GM21717 (cell line): Measurements from ENCODE around the gene CFAP141.
"Not testable (repeated sequence)": the region's sequence is repeated elsewhere in the genome, so short reads cannot be mapped to it uniquely, and the experiment has no call there.

Experiments
- ATAC-seq: cut with Tn5 transposase; IDR thresholded peaks from one replicate; pipeline ENCODE4 v1.9.1; 2021; ENCODE audit warnings: mild to moderate bottlenecking, moderate library complexity; ENCODE audit not compliant: unreplicated experiment

The CFAP141 gene

DNA sequence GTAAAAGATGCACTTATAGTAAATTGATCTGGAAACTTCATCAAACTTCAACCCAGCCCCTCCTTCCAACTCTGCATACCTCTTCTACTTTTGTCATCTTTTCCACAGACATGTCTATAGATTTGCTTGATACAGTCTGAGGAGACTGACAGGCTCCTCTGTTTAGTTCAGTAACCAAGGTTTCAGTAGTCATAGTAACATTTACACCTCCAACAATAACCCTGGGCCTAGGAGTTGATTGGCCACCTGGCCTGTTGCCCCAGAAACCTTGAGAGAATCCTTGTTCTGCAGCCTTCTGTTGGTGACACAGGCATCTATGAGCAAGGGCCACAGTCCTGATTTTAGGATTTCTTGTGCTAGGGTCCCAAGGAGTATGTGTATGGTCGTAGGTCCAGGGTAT is at the start of gene CFAP141:
TSS of gene CFAP141 (minus strand) at position 138 of the 400 bp plus-strand sequence. CDS start at position 112, 26 bp downstream.
- no peak for ATAC-seq

DNA sequence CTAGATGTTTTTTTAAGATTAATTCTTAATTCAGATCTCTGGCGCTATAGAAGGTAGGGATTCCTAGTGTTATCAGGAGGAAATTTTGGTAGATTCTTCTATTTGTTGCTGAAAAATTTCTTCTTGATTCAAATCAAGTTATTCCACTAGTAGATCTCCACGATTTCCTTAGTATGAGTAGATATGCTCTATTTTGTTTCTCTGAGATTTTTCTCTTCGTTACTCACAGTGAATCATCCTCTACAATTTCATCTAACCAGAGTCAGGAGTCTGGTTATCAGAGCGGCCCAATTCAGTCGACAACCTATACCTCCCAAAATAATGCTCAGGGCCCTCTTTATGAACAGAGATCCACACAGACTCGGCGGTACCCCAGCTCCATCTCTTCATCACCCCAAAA is 47.5 kb upstream of the CFAP141 start:
- ATAC-seq: no peak

DNA sequence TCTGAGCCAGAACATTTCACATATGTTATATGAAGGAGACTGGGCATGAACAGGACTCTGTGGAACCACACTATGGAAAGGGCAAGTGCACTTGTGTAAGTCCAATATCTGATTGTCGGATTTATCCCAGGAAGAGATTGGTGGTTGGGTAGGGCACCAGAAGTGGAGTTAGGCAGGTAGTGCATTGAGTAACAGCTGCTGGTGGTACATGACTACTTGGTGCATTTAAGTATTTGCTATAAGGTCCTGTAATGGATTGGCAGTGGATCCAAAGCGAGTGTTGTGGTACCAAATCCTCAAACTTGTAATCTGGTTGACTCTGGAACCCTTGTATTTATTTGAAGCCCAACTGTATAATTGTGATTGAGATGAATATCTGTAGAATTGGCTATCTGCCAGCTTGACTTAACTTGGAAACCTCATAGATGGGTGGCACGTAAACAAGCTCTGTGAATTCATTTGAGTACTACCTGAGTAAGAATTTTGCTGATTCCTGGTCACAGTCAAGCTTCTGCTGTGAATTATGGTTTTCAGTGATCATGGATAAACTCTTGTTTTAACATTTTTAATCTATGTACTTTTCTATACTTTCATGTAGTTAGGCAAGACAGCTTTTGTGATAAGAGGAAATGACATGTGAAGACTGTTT is 35.7 kb upstream of the CFAP141 start:
- no peak for ATAC-seq

DNA sequence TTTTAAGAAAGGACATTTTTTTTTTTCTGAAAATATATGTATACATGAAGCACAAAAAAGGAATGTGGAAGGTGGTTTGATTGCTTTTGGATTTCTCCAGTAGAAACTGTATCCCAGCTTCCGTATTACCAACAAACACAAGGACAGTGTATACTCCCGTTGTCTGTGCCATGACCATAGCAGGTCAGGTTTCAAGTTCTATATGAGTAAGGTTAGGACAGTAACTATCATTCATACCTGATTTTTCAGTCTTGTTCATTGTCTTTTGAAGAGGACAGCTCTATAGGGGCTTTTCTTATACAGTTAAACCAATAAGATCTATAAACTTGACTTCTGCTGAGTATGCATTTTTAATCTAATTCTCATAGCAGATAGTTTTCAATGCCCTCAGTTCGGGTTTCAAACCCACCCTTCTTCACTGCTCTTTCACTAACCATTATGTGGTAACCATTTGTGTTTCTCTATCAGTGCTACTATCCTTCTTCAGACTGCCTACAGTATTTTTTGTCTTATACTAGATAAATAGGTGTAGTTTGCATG is 34.2 kb upstream of the CFAP141 start:
- no peak for ATAC-seq

DNA sequence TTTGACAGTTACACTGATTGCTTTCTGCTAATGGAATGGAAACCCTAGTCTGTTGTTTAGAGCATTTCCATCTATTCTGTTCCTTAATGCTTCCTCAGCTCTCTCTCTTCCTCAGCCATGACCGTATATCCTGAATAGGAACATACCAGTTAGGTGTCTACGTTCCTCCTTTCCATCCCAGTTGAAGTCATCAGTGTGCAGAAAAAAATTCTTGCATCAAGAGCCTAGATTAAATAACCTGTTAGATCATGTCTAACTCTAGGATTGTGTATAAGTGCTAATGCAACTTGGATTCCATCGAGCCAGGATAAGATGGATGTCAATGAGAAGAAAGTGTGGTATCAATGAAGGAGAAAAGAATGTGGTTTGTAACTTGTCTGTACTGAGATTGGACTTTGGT is 33.4 kb upstream of the CFAP141 start:
- no peak for ATAC-seq

DNA sequence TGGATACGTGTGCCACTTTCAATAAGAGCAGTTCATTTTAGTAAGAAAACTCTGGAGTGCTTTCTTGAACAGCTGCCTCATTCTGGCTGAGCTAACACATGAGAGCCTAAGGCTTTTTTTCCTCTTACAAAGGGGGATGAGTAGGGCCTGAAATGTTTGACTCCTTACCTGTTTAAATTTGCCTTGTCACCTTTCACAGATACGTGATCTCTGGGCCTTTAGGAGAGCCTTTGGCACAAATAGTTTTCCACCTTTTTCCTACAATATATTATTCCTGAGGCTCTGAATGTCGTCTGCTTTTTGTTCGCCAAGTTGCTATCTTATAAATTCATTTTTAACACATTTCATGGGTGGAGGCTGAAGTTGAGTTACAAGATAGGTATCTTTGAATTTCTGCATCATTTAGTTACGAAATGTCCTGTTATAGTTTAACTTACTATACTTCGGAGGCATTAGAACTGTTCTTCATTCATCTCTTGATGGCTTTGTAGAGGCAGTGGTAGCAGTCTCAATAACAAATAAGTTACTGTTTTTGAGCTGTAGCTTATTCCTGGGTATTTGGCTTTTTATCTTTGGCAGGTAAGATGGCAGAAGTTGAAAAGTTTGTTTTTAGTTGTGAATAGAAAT is 31.9 kb upstream of the CFAP141 start:
- no peak for ATAC-seq

DNA sequence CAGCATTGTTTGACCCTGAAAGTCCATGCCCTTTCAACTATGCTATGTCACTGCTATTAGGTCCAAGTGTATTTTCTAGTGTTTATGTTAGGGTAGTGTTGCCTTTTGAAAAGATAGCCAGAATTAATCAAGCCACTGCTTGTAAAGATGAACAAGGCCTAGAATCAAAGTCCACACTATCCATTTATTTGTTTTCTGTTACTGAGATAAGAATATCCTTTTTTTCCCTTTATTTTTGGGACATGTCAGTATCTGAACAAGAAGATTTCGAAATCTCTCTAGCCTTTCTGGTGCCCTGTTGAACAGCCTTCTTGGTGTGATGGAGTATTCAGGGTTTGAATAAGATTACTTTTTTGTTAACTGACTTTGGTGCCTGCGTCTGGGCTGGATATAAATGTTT is 31.3 kb upstream of the CFAP141 start:
- ATAC-seq: no peak

DNA sequence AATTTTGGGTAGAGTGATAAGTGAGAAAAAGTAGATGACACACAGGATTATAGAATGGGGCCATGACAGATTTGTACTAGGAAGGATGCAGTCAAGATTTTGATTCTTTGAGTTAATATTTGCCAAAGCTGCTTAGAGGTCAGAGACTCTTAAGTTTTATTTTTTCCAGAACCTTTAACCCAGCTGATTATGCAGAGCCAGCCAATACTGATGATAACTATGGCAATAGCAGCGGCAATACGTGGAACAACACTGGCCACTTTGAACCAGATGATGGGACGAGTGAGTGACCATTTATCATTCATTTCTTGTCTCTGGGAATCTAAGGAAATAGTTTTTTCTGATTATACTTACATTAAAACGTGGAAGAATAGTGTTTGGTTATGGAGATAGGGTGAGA is 30.7 kb upstream of the CFAP141 start:
- no peak for ATAC-seq

DNA sequence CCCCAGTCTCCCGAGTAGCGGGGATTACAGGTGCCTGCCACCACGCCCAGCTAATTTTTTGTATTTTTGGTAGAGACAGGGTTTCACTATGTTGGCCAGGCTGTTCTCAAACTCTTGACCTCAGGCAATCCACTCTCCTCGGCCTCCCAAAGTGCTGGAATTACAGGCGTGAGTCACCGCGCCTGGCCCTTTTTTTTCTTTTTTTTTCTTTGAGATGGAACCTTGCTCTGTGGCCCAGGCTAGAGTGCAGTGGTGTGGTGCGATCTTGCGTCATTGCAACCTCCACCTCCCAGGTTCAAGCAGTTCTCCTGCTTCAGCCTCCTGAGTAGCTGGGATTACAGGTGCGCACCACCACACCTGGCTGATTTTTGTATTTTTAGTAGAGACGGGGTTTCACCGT is 27.0 kb upstream of the CFAP141 start:
- ATAC-seq: not testable (repeated sequence)

DNA sequence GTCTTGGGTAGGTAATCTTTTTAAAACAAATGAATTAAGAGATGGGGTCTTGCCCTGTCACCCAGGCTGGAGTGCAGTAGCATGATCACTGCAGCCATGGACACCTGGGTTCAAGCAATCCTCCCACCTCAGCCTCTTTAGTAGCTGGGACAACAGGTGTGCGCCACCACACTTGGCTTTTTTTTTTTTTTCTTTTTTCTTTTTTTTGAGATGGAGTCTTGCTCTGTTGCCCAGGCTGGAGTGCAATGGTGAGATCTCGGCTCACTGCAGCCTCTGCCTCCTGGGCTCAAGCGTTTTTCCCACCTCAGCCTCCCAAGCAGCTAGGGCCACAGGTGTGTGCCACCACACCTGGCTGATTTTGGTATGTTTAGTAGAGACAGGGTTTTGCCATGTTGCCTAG is 25.0 kb upstream of the CFAP141 start:
- ATAC-seq: not testable (repeated sequence)

DNA sequence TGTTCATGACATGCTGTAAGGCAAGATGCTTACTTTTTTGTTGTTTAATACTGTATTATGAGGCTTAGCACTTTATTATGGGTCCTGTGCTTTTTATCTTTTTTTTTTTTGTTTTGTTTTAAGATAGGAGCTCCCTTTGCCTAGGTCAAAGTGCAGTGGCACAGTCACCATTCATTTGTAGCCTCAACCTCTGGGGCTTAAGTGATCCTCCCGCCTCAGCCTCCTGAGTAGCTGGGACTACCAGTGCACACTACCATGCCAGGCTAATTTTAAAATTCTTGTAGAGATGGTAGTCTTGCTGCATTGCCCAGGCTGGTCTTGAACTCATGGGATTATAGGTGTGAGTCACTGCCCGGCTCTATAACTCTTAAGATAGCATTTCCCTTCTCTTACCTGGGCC is 19.2 kb upstream of the CFAP141 start:
- ATAC-seq: no peak

DNA sequence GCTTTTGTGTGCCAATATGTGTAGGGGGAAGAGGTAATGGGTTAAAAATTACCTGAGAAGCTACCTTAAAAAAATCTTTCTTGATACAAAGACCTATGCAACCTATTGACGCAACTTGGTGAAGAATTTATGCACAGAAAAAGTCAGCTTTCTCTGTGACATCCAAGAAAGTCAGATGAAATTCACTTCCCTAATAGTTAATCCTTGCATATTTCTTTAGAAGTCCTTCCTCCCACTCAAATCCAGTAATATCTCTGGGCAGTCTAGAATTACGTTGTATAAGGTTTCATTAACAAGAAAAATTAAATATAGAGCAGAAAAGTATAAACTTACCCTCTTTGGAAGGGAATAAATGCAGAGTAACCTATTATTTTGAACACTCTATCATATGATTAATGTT is 17.5 kb upstream of the CFAP141 start:
- no peak for ATAC-seq

DNA sequence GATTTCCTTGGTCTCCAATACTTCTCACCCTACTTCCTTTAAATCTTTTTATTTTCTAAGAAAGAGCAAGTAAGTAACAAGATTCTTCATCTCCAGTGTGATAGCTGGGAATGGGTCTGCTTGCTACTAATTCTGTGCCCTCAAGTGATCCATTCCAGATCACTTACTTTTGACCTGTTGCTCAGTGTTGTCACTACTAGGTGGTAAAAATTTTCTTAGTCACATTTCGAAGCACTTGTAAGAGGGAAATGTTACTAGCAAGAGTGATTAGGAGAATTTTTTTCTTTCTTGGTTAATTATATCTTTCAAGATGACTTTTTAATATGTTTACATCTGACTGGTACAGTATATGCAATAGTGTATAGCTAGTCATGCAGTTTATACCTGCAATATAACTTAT is 16.8 kb upstream of the CFAP141 start:
- ATAC-seq: no peak

DNA sequence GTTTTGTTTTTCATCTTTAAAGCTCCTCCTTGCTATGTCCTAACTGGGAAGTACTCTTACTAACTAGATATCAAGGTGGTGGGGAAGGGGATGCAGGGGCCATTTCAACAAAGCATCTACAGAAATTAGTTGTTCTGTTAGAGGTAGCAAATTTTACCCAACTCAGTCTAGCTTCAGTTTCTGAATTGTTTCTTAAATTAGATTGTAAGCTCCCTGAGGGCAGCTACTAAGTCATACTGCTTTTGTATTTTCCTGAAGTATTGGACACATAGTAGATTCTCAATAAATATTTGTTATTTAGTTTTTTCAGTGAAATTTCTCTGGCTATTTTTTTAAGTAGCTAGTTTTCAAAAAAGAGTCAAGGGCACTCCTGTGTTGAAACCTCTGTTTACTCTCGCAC is 16.4 kb upstream of the CFAP141 start:
- no peak for ATAC-seq

DNA sequence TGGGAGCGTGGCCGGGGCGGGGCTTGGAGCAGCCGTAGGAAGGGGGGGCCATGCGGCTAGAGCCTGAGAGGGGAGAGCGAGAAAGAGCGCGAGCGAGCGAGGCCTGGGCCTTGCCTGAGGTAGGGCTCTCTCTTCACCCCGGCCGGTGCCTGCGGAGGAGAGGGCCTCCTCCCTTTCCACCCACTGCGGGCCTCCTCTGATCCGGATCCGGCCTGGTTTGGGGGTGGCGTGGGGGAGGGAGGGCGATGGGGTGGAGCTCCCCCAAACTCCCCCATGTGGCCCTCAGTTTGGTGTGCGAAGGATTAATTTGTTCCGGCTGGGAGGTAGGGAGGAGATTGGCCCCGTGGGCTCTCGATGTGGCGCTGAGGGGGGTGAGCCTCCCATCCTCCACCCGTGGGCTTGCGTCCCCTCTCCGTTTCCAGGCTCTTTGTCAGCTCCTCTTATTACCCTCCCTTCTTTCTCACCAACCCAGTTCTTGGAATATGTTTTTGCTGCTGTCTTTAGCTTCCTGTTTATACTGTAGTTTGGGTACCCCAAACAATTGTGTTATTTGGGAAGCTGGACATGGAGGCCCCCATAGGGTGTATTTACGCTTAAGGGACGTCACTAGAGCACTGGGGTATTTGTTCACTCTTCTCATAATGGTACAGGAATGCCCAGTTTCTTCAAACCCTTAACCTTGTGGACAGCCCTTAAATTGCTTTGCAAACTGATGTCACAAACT is 15.3 kb upstream of the CFAP141 start:
- ATAC-seq: peak; percentile 22

DNA sequence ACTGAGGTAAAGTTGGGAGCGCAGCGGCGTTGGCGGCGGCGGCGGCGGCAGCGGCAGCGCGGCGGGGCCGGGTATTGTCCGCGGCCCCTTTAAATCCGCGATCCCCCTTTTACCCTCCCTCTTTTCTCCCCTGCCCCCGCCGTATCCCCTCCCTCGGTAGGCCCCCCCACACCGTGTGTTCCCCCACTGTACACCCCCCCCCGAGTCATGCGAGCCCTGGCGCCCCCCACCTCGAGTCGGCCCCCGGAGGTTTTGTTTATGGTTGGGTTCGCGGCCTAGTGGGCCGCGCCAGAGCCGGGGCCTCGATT is 14.8 kb upstream of the CFAP141 start:
- no peak for ATAC-seq

DNA sequence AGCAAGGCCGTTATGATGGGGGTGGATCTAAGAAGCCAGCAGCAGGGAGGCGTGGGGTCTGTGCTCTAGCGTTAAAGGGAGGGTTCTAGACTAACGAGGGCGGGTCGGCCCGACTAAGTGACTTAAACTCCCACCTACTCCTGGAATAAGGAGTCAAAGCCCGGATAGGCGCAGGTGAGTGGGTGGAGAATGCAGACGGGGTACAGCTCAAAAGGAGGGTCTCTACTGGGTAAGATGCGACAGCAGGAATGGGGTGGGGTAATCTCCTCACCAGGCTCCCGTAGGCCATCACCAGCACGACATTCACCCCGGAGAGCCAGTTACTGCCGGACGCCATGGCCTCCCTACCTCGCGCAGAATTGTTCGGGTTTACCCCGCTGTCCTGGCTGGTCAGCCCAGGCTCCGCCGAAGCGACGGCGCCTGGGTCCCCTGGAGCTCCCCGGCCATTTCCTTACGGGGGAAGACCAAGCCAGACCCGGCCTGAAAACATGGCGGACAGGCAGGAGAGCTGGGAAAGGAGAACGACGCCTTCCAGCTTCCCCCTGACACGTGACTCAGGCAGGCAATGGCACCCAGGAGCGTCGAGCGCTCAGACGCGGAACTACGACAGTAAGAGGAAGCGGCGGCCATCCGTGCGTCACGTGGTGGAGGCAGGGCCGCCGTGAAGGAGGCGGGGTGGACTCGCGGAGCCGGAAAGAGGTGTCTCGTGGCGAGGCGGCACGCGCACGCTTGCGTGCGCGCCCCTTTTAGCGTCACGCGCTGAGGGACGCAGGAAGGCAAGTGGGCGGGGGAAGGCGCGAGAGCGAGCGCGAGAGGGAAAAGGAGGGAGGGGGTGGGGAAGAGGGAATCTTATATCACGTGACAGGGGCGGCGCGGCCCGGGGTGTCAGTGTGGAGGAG is 14.2 kb upstream of the CFAP141 start, which contains the start of gene UBAP2L:
TSS of gene UBAP2L (plus strand) at position 885 of the 899 bp plus-strand sequence. CDS start 4,169 bp downstream, outside the sequence.
- peak; percentile 80 for ATAC-seq

DNA sequence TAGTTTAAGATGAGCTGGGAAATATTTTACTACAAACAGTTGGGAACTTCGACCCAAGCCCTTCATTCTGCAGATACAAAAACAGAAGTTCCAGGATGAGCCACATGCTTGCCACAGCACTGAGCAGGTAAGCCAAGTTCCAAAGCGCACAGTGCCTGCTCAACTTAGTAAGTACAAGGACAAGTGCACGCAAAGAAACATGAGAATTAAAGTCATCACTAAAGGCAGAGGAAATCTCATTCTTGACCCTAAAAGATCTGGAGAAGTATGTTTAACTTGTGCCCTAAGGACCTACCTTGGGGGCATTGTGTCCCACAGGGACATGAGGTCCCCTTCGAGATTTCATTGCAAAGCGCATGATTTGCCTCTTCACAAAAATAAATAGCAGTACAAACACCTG is 13.4 kb upstream of the CFAP141 start:
- ATAC-seq: no peak

DNA sequence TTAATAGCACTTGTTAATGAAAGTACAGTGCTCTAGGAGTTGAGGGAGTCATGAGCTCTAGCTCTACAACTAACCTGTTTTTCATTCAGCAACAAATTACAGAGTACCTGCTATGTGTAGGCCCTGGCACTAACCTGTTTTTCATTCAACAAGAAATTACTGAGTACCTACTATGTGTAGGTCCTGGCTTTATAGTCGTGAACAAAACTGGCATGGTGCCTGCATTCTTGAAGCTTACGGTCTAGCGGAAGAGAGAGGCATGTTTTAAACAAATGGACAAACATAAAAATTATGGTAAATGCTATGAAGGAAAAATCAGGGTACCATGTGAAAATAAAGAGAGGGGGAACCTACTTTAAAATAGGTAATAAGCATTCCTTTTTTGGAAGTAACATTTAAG is 12.4 kb upstream of the CFAP141 start:
- ATAC-seq: no peak

DNA sequence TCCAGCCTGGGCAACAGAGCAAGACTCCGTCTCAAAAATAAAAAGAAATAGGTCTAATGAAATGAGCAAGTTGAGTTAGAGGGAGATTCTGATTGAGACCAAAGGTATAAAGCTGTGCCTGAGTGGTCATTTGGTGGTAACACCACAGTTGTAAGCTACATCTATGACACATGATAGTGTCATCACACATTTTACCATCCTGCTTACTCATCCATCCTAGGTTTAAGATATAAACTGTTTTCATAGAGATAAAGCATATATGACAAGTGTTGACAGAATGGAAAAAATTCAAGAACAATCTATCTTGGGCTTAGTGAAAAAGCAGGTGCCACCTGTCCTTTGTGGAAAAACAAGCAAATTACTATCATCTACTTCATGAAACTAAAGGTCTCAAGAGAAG is 7.1 kb upstream of the CFAP141 start:
- ATAC-seq: no peak

DNA sequence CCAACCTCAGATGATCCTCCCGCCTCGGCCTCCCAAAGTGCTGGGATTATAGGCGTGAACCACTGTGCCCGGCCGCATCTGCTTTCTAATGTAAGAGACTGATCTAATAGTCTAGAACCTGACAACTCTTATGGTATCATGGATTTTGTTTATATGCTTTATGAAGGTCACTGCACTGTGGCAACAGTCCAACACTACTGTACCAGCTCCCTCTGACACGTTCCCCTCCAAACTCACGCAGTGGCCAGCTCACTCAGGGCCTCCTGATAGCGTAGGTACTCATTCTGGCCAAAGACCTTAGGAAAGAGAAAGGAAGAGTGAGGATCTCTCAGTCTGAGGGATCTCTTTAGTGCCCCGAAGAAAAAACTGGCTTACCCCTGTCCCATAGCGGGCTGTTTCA is 6.0 kb upstream of the CFAP141 start:
- ATAC-seq: no peak
